Measurements from ENCODE around the gene P2RX5.
"Not testable (repeated sequence)": the region's sequence is repeated elsewhere in the genome, so short reads cannot be mapped to it uniquely, and the experiment has no call there.

The P2RX5 gene

DNA sequence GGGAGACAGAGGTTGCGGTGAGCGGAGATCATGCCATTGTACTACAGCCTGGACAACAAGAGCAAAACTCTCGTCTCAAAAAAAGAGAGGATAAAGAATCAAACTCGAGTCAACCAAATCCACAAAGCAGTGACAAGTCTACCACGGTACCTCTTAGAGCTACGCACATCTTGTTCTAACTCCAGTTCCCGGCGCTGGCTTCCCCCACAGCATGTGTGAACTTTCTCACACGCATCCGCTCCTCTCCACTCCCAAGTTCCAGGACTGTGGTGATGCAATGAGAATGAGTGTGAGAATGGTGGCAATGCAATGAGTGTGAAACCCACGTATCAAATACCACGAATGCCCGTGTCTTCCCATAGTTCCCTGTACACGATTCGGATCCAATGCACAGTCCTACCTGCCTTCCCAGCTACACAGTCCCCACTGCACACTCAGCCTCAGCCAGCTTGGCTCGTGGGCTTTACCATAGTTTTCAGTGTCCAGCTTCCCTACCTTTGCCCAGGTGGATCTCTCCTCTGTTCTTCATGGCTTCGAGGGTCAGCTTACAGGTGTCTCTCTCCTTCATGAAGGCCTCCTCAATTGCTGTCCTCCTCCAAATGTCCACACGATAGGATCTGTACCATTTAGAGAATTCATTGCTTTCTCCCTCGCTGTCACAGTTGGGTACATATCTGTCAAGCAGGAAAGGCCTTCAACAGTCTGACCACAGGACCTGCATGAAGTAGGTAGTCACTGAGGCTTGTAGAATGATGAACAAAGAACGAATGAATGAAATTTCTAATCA is 9.2 kb upstream of the P2RX5 start:
- Histone ChIP-seq H2AFZ (ENCODE audit: low read depth, low read length) (no peak overlapping the region), H3K27me3 (ENCODE audit: low read depth, low read length) (no peaks in the 10 kb centered on the region)

DNA sequence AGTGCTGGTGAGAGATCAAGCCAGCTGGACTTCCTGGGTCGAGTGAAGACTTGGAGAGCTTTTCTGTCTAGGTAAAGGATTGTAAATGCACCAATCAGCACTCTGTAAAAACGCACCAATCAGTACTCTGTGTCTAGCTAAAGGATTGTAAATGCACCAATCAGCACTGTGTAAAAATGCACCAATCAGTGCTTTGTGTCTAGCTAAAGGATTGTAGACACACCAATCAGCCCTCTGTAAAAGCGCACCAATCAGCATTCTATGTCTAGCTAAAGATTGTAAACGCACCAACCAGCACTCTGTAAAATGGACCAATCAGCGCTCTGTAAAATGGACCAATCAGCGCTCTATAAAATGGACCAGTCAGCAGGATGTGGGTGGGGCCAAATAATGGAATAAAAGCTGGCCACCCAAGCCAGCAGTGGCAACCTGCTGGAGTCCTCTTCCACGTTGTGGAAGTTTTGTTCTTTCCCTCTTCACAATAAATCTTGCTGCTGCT is 6.1 kb upstream of the P2RX5 start:
- not testable (repeated sequence) for H3K27me3 ChIP-seq (ENCODE audit: low read depth, low read length); H3K4me1 ChIP-seq (ENCODE audit: low read length); H2AFZ ChIP-seq (ENCODE audit: low read depth, low read length); H3K36me3 ChIP-seq (replicated peaks; ENCODE audit: low read depth, low read length); H3K4me3 ChIP-seq (ENCODE audit: low read length); H3K9ac ChIP-seq (ENCODE audit: low read length); H3K9me3 ChIP-seq (ENCODE audit: insufficient read depth, low read length); H3K79me2 ChIP-seq (ENCODE audit: low read length); H3K27ac ChIP-seq (ENCODE audit: low read length); H3K4me2 ChIP-seq (ENCODE audit: low read length); H4K20me1 ChIP-seq (ENCODE audit: insufficient read depth, low read length)

More for the DNA sequence above, 9.2 kb upstream of the P2RX5 start:
- H3K4me3 ChIP-seq (ENCODE audit: low read length), result no peak overlapping the region
- peaks cover 24% of the 10 kb centered on the region for H3K4me1 ChIP-seq (ENCODE audit: low read length)
- H3K79me2 ChIP-seq (ENCODE audit: low read length), result no peaks in the 10 kb centered on the region
- TF ChIP-seq EZH2phosphoT487 (IDR thresholded peaks at IDR 0.05; ENCODE audit: low read depth), result no peak
- TF ChIP-seq, protein P1, sequence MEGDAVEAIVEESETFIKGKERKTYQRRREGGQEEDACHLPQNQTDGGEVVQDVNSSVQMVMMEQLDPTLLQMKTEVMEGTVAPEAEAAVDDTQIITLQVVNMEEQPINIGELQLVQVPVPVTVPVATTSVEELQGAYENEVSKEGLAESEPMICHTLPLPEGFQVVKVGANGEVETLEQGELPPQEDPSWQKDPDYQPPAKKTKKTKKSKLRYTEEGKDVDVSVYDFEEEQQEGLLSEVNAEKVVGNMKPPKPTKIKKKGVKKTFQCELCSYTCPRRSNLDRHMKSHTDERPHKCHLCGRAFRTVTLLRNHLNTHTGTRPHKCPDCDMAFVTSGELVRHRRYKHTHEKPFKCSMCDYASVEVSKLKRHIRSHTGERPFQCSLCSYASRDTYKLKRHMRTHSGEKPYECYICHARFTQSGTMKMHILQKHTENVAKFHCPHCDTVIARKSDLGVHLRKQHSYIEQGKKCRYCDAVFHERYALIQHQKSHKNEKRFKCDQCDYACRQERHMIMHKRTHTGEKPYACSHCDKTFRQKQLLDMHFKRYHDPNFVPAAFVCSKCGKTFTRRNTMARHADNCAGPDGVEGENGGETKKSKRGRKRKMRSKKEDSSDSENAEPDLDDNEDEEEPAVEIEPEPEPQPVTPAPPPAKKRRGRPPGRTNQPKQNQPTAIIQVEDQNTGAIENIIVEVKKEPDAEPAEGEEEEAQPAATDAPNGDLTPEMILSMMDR (IDR thresholded peaks at IDR 0.05; ENCODE audit: low read depth, low read length), result no peak
- no peaks in the 10 kb centered on the region for H4K20me1 ChIP-seq (ENCODE audit: insufficient read depth, low read length)
- no peaks in the 10 kb centered on the region for H3K36me3 ChIP-seq (replicated peaks; ENCODE audit: low read depth, low read length)
- H3K4me2 ChIP-seq (ENCODE audit: low read length), result no peak overlapping the region
- no peak overlapping the region for H3K9ac ChIP-seq (ENCODE audit: low read length)
- no peak overlapping the region for H3K27ac ChIP-seq (ENCODE audit: low read length)
- H3K9me3 ChIP-seq (ENCODE audit: insufficient read depth, low read length), result no peaks in the 10 kb centered on the region

DNA sequence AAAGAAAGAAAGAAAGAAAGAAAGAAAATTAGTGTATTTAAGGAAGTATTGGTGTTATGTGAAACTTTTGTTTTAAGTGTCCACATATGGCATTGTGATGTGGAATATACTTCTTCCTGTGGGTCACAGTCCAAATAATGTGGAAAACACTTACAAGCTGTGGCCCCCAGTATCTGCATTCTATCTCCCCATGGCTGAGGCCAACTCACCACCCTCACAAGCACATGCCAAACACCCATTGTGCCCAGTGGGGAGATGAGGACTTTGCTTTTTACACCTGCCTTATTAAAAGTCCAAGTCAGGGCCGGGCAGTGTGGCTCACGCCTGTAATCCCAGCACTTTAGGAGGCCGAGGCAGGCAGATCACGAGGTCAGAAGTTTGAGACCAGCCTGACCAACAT is 4.0 kb upstream of the P2RX5 start:
- H3K36me3 ChIP-seq (replicated peaks; ENCODE audit: low read depth, low read length), result no peaks in the 10 kb centered on the region
- H3K27ac ChIP-seq (ENCODE audit: low read length), result no peak overlapping the region
- H3K27me3 ChIP-seq (ENCODE audit: low read depth, low read length), result no peaks in the 10 kb centered on the region
- no peak overlapping the region for H3K9ac ChIP-seq (ENCODE audit: low read length)
- TF ChIP-seq, protein P1 (IDR thresholded peaks at IDR 0.05; ENCODE audit: low read depth, low read length), result no peak
- no peak for TF ChIP-seq EZH2phosphoT487 (IDR thresholded peaks at IDR 0.05; ENCODE audit: low read depth)
- H2AFZ ChIP-seq (ENCODE audit: low read depth, low read length), result no peak overlapping the region
- no peaks in the 10 kb centered on the region for H3K9me3 ChIP-seq (ENCODE audit: insufficient read depth, low read length)
- no peaks in the 10 kb centered on the region for H4K20me1 ChIP-seq (ENCODE audit: insufficient read depth, low read length)
- peaks cover 12% of the 10 kb centered on the region for H3K79me2 ChIP-seq (ENCODE audit: low read length)
- H3K4me2 ChIP-seq (ENCODE audit: low read length), result no peak overlapping the region
- no peak overlapping the region for H3K4me3 ChIP-seq (ENCODE audit: low read length)
- H3K4me1 ChIP-seq (ENCODE audit: low read length), result peaks cover 7% of the 10 kb centered on the region

DNA sequence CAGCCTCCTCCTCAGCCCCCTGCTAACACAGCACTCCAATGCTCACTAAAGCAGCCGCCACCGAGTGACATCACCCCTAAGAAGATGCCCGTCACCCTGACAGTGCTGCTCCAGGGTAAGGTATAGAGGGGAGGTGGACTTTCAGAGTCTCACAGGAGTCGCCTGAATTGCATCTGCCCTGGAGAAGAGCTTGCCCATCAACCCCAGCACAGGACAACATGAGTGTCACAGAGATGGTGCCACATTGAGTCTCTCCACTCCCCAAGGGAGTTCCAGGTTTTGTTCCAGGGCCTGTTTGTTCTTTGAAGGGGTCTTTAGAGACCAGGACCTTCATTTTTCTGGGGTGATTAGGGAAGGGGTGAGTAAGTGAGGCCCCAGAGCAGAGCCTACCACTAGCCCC is 2.2 kb upstream of the P2RX5 start:
- no peak for TF ChIP-seq EZH2phosphoT487 (IDR thresholded peaks at IDR 0.05; ENCODE audit: low read depth)
- TF ChIP-seq, protein P1 (IDR thresholded peaks at IDR 0.05; ENCODE audit: low read depth, low read length), result no peak
- Histone ChIP-seq H3K79me2 (ENCODE audit: low read length) (peaks cover 30% of the 10 kb centered on the region), H3K9me3 (ENCODE audit: insufficient read depth, low read length) (no peaks in the 10 kb centered on the region), H3K36me3 (replicated peaks; ENCODE audit: low read depth, low read length) (no peaks in the 10 kb centered on the region), H3K9ac (ENCODE audit: low read length) (no peak overlapping the region), H3K27ac (ENCODE audit: low read length) (no peak overlapping the region), H2AFZ (ENCODE audit: low read depth, low read length) (no peak overlapping the region), H3K4me2 (ENCODE audit: low read length) (no peak overlapping the region), H3K4me1 (ENCODE audit: low read length) (peaks cover 19% of the 10 kb centered on the region), H3K4me3 (ENCODE audit: low read length) (no peak overlapping the region), H4K20me1 (ENCODE audit: insufficient read depth, low read length) (peaks cover 7% of the 10 kb centered on the region; the same call in 1 of the 2 replicates), H3K27me3 (ENCODE audit: low read depth, low read length) (no peaks in the 10 kb centered on the region)

All from OCI-LY3 (cell line).